Epithelial cell of alveolus of lung (primary cell): ENCODE results near the gene TAMM41. TPM values are rescaled to one million over a fixed set of nuclear protein-coding genes. Genes with fewer than 3 reads are reported as not detected.

ENCODE experiments used
- total RNA-seq: library from RNA; depleted of rRNA; stranded (reverse); fragments of >200 nt; gene quantifications from 2 replicates; pipeline ENCODE4 v1.2.1, GENCODE V29; 2015

TAMM41 gene, protein sequence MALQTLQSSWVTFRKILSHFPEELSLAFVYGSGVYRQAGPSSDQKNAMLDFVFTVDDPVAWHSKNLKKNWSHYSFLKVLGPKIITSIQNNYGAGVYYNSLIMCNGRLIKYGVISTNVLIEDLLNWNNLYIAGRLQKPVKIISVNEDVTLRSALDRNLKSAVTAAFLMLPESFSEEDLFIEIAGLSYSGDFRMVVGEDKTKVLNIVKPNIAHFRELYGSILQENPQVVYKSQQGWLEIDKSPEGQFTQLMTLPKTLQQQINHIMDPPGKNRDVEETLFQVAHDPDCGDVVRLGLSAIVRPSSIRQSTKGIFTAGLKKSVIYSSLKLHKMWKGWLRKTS
- 8.4 and 16.7 TPM in 2 replicates for total RNA-seq

DNA sequence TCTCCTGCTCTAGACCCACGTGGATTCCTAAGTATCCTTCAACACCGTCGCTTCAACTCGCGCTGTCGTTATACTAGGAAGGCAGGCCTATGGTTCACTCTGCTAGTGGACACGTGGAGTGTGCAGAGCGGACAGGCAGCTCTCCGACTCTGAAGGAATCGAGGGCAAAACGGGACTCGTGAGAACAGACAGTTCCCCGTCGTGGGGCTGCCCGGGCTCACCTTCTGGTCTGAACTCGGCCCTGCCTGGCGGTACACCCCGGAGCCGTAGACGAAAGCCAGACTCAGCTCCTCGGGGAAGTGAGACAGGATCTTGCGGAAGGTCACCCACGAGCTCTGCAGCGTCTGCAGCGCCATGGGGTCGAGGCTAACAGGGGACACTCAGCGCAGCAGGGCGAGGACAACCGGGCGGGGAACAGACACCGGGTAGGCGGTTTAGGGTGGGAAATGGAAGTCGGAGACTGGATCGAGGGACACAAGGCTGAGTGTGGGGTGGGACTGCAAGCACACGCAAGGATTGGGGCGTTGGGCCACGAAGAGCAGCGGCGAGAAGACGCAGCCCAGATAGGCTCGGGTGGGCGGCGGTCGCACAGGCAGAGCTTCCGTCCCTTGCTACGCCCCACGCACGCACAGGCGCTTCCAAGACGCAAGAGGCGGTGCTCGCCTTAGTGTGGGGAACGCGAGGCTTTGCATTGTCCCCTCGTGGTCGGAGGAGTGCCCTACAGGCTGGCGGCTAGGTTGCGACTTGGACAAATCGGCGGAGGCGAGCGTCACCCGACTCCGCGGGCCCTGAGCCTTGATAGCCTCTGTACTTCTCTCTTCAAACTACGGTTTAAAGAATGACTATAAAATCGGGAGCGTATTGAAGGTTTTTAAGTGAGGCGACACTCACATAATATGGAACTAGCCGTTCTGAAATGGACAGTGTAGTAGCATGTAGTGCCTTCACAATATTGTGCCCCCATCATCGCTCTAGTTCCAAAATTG, at the start of gene TAMM41:
TSS of gene TAMM41 (minus strand) at position 605 of the 986 bp plus-strand sequence. CDS start at position 356, 249 bp downstream.

Other genes with a start within 250 kb of the TAMM41 start
- gene VGLL4, start 203.0 kb downstream of the TAMM41 start, total RNA-seq = 16.8 and 49.2 TPM in 2 replicates
- not detected in 2 replicates for gene SYN2, start 157.5 kb upstream of the TAMM41 start, total RNA-seq